ENCODE measurements around the gene FYB2. TPM values are rescaled to one million over a fixed set of nuclear protein-coding genes. Genes with fewer than 3 reads are reported as not detected.

The FYB2 gene, protein sequence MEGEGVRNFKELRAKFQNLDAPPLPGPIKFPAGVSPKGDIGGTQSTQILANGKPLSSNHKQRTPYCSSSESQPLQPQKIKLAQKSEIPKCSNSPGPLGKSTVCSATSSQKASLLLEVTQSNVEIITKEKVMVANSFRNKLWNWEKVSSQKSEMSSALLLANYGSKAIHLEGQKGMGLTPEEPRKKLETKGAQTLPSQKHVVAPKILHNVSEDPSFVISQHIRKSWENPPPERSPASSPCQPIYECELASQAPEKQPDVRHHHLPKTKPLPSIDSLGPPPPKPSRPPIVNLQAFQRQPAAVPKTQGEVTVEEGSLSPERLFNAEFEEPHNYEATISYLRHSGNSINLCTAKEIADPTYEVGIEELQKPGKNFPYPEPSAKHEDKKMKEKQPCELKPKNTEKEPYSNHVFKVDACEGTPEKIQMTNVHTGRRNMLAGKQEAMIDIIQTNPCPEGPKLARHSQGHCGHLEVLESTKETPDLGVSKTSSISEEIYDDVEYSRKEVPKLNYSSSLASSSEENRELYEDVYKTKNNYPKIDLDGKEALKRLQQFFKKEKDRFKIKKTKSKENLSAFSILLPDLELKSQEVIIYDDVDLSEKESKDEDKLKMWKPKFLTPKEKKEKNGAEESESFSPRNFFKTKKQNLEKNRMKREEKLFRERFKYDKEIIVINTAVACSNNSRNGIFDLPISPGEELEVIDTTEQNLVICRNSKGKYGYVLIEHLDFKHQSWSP
- total RNA-seq (0.90 TPM), polyA plus RNA-seq (0.09 TPM)

DNA sequence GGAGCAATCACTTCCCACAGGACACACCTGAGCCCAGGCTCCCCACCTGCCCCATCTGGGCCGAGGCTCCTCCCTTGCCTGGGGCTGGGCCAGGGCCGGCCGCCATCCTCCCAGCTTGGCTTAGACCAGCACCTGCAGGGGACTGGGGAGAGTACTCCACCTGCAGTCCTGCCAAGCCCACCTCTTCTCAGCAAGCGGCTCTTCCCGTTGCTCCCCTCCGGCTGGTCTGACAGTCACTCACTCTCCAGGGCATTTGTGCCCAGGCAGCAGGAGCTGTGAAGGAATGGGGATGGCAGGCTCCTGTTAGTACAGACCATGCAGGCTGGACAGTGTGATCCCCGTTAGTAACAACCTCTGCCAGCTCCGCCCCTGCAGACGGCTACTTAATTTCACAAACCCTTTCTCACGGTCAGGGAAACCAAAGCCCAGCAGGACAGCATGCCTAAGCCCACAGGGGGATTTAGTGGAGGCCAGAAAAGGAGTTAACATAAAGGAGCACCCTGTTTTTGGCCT lies at the start of gene FYB2:
TSS of gene FYB2 (minus strand) at position 18 of the 513 bp plus-strand sequence. CDS start 114 bp downstream, outside the sequence.
- H3K4me3 ChIP-seq (ENCODE audit: low read depth, low read length) = no peak within 1 kb of the TSS
- no peak for DNase-seq (ENCODE audit: extremely low spot score)
- H3K4me1 ChIP-seq (ENCODE audit: insufficient read depth) = no peaks in the 10 kb centered on the region
- WGBS = 79% methylated on average over 10 of the region's 10 CpGs
- no peaks in the 10 kb centered on the region for H3K36me3 ChIP-seq (ENCODE audit: insufficient read depth)
- no peak within 1 kb of the TSS for H3K27ac ChIP-seq (ENCODE audit: low read depth)

DNA sequence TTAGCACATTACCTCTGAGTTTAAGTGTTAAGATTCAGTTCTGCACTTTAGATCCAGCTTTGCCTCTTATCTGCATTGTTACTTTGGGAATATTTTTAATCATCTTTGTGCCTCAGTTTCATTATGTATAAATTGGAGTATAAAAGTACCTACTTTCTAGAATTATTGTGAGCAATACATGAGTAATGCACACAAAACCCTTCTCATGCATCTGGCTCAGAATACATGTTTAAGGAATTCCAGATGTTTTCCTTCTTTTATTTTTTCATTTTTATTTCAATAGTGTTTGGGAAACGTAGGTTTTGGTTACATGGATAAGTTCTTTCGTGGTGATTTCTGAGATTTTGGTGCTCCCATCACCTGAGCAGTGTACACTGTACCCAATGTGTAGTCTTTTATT lies 49.6 kb upstream of the FYB2 start:
- Histone ChIP-seq H3K4me3 (ENCODE audit: low read depth, low read length) (no peak overlapping the region), H3K4me1 (ENCODE audit: insufficient read depth) (no peaks in the 10 kb centered on the region), H3K27ac (ENCODE audit: low read depth) (no peak overlapping the region), H3K36me3 (ENCODE audit: insufficient read depth) (no peaks in the 10 kb centered on the region)
- no peak for DNase-seq (ENCODE audit: extremely low spot score)
- WGBS = 55% methylated on average over 2 of the region's 2 CpGs

- Histone ChIP-seq H3K4me1 (ENCODE audit: insufficient read depth) (no peaks in the 10 kb centered on the region), H3K36me3 (ENCODE audit: insufficient read depth) (no peaks in the 10 kb centered on the region), H3K27ac (ENCODE audit: low read depth) (no peak overlapping the region), H3K4me3 (ENCODE audit: low read depth, low read length) (no peak overlapping the region)
- DNase-seq (ENCODE audit: extremely low spot score) = no peak
- 87% methylated on average over 5 of the region's 5 CpGs for WGBS
Observed at GRCh38 chr1:56867491-56867890, 48.3 kb upstream of the FYB2 start.

- Histone ChIP-seq H3K36me3 (ENCODE audit: insufficient read depth) (no peaks in the 10 kb centered on the region), H3K27ac (ENCODE audit: low read depth) (no peak overlapping the region), H3K4me3 (ENCODE audit: low read depth, low read length) (no peak overlapping the region), H3K4me1 (ENCODE audit: insufficient read depth) (no peaks in the 10 kb centered on the region)
- WGBS = 55% methylated on average over 2 of the region's 2 CpGs
- no peak for DNase-seq (ENCODE audit: extremely low spot score)
Observed at GRCh38 chr1:56866656-56867055, 47.5 kb upstream of the FYB2 start.

GRCh38 chr1:56864430-56864829 lies 45.2 kb upstream of the FYB2 start:
- H3K27ac ChIP-seq (ENCODE audit: low read depth) = no peak overlapping the region
- no peak overlapping the region for H3K4me3 ChIP-seq (ENCODE audit: low read depth, low read length)
- H3K36me3 ChIP-seq (ENCODE audit: insufficient read depth) = no peaks in the 10 kb centered on the region
- WGBS = 76% methylated on average over 2 of the region's 2 CpGs
- DNase-seq (ENCODE audit: extremely low spot score) = no peak
- no peaks in the 10 kb centered on the region for H3K4me1 ChIP-seq (ENCODE audit: insufficient read depth)

DNA sequence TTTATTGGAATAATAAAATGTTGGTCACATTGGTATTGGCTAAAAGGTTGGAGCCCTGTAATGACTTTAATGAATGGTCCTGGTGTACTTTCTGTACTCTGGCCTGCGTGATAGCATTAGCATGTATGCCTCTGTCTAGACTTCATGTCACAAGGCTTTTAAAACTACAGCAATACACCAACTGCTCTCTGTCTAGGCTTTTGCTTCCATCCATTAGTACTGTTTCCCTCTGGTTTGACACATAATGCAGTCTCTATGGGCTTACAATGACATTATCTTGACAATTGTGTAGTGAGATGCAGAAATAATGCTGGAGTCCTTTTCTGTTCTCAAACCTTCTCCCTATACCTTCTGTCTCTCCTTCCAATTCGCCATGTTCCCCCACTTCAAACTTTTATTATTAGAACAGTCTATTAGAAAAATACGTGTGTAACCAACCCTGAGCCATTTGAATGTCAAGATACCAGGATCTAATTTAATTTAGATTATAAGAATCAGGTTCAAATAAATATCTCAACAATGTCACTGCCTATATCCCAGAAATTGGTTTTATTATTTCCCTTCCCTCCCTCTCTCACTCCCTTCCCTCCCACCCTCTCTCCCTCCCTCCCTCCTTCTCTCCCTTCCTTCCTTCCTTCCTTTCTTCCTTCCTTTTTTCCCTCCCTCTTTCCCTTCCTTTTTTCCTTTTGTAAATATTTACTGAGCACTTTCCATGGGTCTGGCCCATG lies 44.2 kb upstream of the FYB2 start:
- Histone ChIP-seq H3K36me3 (ENCODE audit: insufficient read depth) (no peaks in the 10 kb centered on the region), H3K27ac (ENCODE audit: low read depth) (no peak overlapping the region), H3K4me1 (ENCODE audit: insufficient read depth) (no peaks in the 10 kb centered on the region), H3K4me3 (ENCODE audit: low read depth, low read length) (no peak overlapping the region)
- 82% methylated on average over 3 of the region's 3 CpGs for WGBS
- DNase-seq (ENCODE audit: extremely low spot score) = no peak

GRCh38 chr1:56859287-56859686 lies 40.1 kb upstream of the FYB2 start:
- no peak for DNase-seq (ENCODE audit: extremely low spot score)
- Histone ChIP-seq H3K4me1 (ENCODE audit: insufficient read depth) (no peaks in the 10 kb centered on the region), H3K36me3 (ENCODE audit: insufficient read depth) (no peaks in the 10 kb centered on the region), H3K27ac (ENCODE audit: low read depth) (no peak overlapping the region), H3K4me3 (ENCODE audit: low read depth, low read length) (no peak overlapping the region)

DNA sequence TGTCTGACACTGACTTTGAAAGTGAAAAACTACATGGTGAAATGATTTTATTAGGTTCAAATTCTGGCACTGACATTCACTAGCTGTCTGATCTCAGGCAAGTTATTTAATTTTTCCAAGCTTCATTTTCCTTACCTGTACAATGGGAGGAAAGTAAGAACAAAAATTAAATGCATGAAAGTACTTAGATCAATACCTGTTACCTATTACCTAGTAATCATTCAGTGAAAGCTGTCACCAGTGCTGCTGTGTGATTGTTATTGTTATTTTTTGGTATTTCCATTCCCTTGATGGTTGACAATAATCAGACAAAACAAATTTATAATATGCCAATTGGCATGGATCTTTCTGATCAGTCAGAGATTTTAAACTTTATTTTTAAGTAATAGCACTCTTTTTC lies 37.0 kb upstream of the FYB2 start:
- H3K4me3 ChIP-seq (ENCODE audit: low read depth, low read length) = no peak overlapping the region
- H3K36me3 ChIP-seq (ENCODE audit: insufficient read depth) = no peaks in the 10 kb centered on the region
- DNase-seq (ENCODE audit: extremely low spot score) = no peak
- H3K27ac ChIP-seq (ENCODE audit: low read depth) = no peak overlapping the region
- H3K4me1 ChIP-seq (ENCODE audit: insufficient read depth) = no peaks in the 10 kb centered on the region

DNA sequence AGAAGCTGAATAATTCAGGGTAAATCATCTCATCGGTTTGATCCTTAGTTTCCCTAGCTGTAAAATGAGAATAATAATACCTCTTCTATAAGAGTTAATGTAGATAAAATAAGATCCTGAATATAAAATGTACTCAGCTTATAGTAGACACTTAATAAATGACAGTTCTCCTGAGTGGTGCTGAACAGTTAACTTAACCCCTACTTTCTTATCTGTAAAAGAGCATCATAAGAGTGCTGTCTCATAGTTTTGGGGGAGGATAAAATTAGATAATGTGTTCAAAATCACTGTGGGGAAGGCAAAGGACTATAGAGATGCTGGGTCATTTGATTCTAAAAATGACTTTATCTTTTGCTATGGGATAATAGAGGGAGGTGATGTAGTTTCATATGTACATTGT lies 36.0 kb upstream of the FYB2 start:
- DNase-seq (ENCODE audit: extremely low spot score) = no peak
- Histone ChIP-seq H3K4me1 (ENCODE audit: insufficient read depth) (no peaks in the 10 kb centered on the region), H3K4me3 (ENCODE audit: low read depth, low read length) (no peak overlapping the region), H3K27ac (ENCODE audit: low read depth) (no peak overlapping the region), H3K36me3 (ENCODE audit: insufficient read depth) (no peaks in the 10 kb centered on the region)
- 43% methylated on average over 1 of the region's 1 CpG for WGBS

DNA sequence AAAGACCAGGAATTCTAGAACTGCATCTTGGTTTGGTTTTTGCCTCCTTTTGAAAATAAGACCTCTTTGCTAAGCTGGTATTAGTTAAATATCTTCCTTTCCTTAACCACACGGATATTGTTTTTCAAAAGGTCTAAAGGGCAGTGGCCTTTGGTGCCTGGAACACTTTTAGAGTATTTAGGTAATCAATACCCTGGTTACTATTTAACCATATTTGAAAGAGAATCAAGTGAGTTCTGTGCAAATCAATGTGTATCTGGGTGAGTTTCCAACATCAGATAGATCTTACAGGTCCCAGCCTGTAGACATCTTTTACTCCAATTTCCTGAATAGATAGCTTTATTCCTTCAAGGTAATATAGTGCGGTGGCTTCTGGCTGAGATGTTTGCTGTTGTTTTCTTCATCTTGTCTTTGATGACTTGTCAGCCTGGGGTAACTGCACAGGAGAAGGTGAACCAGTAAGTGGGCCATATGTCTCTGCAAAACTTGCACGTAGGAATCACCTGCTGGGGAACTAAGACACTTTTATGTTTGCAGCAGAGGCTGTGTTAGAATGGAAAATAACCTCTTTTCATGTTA lies 35.4 kb upstream of the FYB2 start, which contains the start of gene C8A:
TSS of gene C8A (plus strand) at position 277 of the 579 bp plus-strand sequence. CDS start at position 382, 105 bp downstream.
- 67% methylated on average over 3 of the region's 3 CpGs for WGBS
- no peak for DNase-seq (ENCODE audit: extremely low spot score)
- H3K4me3 ChIP-seq (ENCODE audit: low read depth, low read length) = no peak within 1 kb of the TSS
- H3K36me3 ChIP-seq (ENCODE audit: insufficient read depth) = no peaks in the 10 kb centered on the region
- H3K27ac ChIP-seq (ENCODE audit: low read depth) = no peak within 1 kb of the TSS
- no peaks in the 10 kb centered on the region for H3K4me1 ChIP-seq (ENCODE audit: insufficient read depth)

DNA sequence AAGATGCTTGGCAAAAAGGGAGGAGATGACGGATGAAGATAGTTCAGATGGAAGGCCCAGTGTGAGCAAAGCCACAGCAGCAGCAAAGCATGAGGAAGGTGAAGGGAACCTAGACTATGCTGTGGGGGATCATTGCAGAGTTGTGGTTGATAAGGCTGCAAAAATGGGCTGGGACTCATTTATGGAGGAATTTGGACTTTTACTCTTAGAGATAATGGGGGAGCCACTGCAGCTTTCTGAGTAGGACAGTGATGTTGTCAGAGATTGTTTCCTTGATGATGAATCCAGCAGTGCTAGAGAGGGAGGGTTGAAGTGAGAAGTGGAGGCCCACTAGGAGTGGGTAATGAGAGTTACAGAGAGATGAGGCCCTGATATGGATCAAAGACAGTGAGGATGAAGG lies 33.3 kb upstream of the FYB2 start:
- H3K4me3 ChIP-seq (ENCODE audit: low read depth, low read length) = no peak overlapping the region
- DNase-seq (ENCODE audit: extremely low spot score) = no peak
- H3K36me3 ChIP-seq (ENCODE audit: insufficient read depth) = no peaks in the 10 kb centered on the region
- H3K4me1 ChIP-seq (ENCODE audit: insufficient read depth) = no peaks in the 10 kb centered on the region
- H3K27ac ChIP-seq (ENCODE audit: low read depth) = no peak overlapping the region
- 95% methylated on average over 1 of the region's 1 CpG for WGBS

DNA sequence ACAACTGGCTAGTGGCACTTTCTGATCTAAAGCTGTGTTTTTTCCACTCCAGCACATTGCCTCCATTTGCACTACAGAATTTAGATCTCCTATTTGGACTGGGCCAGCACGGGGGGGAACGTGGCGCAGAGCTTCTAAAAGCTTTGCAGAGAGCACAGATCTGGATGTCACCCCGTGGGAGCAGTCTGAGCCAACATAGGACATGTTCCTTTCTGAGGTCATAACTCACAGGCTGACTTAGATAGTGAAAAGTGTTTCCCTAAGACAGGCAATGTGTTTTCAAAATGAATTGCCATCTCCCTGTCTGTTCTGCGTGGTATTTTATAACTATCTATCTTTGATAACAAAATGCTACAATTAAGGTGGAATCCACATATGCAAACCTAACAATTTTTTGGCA lies 31.7 kb upstream of the FYB2 start:
- Histone ChIP-seq H3K4me3 (ENCODE audit: low read depth, low read length) (no peak overlapping the region), H3K4me1 (ENCODE audit: insufficient read depth) (no peaks in the 10 kb centered on the region), H3K27ac (ENCODE audit: low read depth) (no peak overlapping the region), H3K36me3 (ENCODE audit: insufficient read depth) (no peaks in the 10 kb centered on the region)
- 84% methylated on average over 5 of the region's 5 CpGs for WGBS
- no peak for DNase-seq (ENCODE audit: extremely low spot score)

- WGBS = 86% methylated on average over 2 of the region's 2 CpGs
- Histone ChIP-seq H3K4me1 (ENCODE audit: insufficient read depth) (no peaks in the 10 kb centered on the region), H3K36me3 (ENCODE audit: insufficient read depth) (no peaks in the 10 kb centered on the region), H3K4me3 (ENCODE audit: low read depth, low read length) (no peak overlapping the region), H3K27ac (ENCODE audit: low read depth) (no peak overlapping the region)
- DNase-seq (ENCODE audit: extremely low spot score) = no peak
Observed at GRCh38 chr1:56850411-56850810, 31.2 kb upstream of the FYB2 start.
